ENCODE results near the gene MT3. TPM values are rescaled to one million over a fixed set of nuclear protein-coding genes. Genes with fewer than 3 reads are reported as not detected.

MT3 gene
- total and polyA plus RNA-seq, 2 of the 13 experiments (the other 11 are each of a cell fraction or from before 2014, with no cell fraction given): not detected

- H3K9me3 ChIP-seq (ENCODE audit: low read length): no peaks in the 10 kb centered on the region
- no peak for ATAC-seq
- BruUV-seq (replicated peaks): no TSS peak
- peaks cover 6 to 67% of the 10 kb centered on the region in 2 experiments; a peak in 4 of 5 replicates for H3K27me3 ChIP-seq (ENCODE audit: control insufficient read depth in 1 of 2, insufficient read depth in 2 of 2, low read length in 2 of 2)
- WGBS (ENCODE audit: low lambda C conversion rate): 10% methylated on average over 3 of the region's 3 CpGs
- no peak overlapping the region for H3K9ac ChIP-seq (ENCODE audit: insufficient read depth, low read depth, low read length)
- no peak overlapping the region for H3K4me2 ChIP-seq (ENCODE audit: low read depth, low read length)
- in situ Hi-C loops (cut with HindIII; ENCODE audit: extremely low pct_ligation_motif_present, low pct_unique_long_range_greater_than_20kb): no loop called here
- ChIA-PET CTCF (ENCODE audit: low intra/inter-chr PET ratio, low total read pairs) (no interaction called here), POLR2A (interaction anchor here (1.3 kb wide), 1 partner anchor 21 kb away, joined by 6 read pairs; the partner anchor contains the start of gene MT2A)
- peaks cover 51% of the 10 kb centered on the region for H3K4me1 ChIP-seq (ENCODE audit: insufficient read depth, low read length)
- no peak overlapping the region for H3K4me3 ChIP-seq (replicated peaks in 1 of 3; ENCODE audit: insufficient read depth in 1 of 3, low read depth in 2 of 3, low read length in 3 of 3)
- TF ChIP-seq ZNF644 (CRISPR knock-in tag; IDR thresholded peaks at IDR 0.05; ENCODE audit: low read depth) (no peak), MIER2 (CRISPR knock-in tag; IDR thresholded peaks at IDR 0.05) (no peak), ZNF292 (CRISPR knock-in tag; IDR thresholded peaks at IDR 0.05; ENCODE audit: borderline replicate concordance, low read depth) (no peak), ELF3 (CRISPR knock-in tag; IDR thresholded peaks at IDR 0.05) (no peak), IKZF4 (CRISPR knock-in tag; IDR thresholded peaks at IDR 0.05; ENCODE audit: borderline replicate concordance, low read depth, not compliant biosample characterization) (no peak), ZNF614 (CRISPR knock-in tag; IDR thresholded peaks at IDR 0.05; ENCODE audit: borderline replicate concordance) (no peak), ZNF746 (CRISPR knock-in tag; IDR thresholded peaks at IDR 0.05) (no peak), REST (IDR thresholded peaks at IDR 0.05; ENCODE audit: borderline replicate concordance in 1 of 2, low read depth in 1 of 2, low read length in 2 of 2) (no peak), POLR2A (IDR thresholded peaks at IDR 0.05; ENCODE audit: insufficient read depth in 1 of 2, low read depth in 2 of 2, low read length in 2 of 2) (no peak), ZNF512 (CRISPR knock-in tag; IDR thresholded peaks at IDR 0.05) (no peak), ASH2L (IDR thresholded peaks at IDR 0.05; ENCODE audit: insufficient read length, low read depth, low read length) (no peak), ZNF674 (CRISPR knock-in tag; IDR thresholded peaks at IDR 0.05; ENCODE audit: low read depth) (no peak), ZNF484 (CRISPR knock-in tag; IDR thresholded peaks at IDR 0.05; ENCODE audit: borderline replicate concordance, low read depth) (no peak), LCORL (IDR thresholded peaks at IDR 0.05) (no peak), LCORL (CRISPR knock-in tag; IDR thresholded peaks at IDR 0.05) (no peak), SUZ12 (IDR thresholded peaks at IDR 0.05; ENCODE audit: low read depth, low read length) (no peak), ISL2 (CRISPR knock-in tag; IDR thresholded peaks at IDR 0.05) (no peak), ZNF143 (CRISPR knock-in tag; IDR thresholded peaks at IDR 0.05) (no peak)
- TF ChIP-seq, protein P1, sequence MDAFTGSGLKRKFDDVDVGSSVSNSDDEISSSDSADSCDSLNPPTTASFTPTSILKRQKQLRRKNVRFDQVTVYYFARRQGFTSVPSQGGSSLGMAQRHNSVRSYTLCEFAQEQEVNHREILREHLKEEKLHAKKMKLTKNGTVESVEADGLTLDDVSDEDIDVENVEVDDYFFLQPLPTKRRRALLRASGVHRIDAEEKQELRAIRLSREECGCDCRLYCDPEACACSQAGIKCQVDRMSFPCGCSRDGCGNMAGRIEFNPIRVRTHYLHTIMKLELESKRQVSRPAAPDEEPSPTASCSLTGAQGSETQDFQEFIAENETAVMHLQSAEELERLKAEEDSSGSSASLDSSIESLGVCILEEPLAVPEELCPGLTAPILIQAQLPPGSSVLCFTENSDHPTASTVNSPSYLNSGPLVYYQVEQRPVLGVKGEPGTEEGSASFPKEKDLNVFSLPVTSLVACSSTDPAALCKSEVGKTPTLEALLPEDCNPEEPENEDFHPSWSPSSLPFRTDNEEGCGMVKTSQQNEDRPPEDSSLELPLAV (CRISPR knock-in tag; conservative IDR thresholded peaks at IDR 0.05; ENCODE audit: low read depth): no peak
- TF ChIP-seq, protein P2, sequence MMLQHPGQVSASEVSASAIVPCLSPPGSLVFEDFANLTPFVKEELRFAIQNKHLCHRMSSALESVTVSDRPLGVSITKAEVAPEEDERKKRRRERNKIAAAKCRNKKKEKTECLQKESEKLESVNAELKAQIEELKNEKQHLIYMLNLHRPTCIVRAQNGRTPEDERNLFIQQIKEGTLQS (CRISPR knock-in tag; IDR thresholded peaks at IDR 0.05): no peak
- no peaks in the 10 kb centered on the region for H3K79me2 ChIP-seq (ENCODE audit: insufficient read depth, low read length)
- FAIRE-seq: no peak
- no peak overlapping the region for H3K27ac ChIP-seq (ENCODE audit: extremely low read length, insufficient read depth, low read length)
- DNase-seq (ENCODE audit: low spot score): no peak
- intact Hi-C loops (cut with micrococcal nuclease; ENCODE audit: unreplicated experiment): no loop called here
- no peak overlapping the region for H2AFZ ChIP-seq (ENCODE audit: low read length)
- H4K20me1 ChIP-seq (ENCODE audit: insufficient read depth, low read length): no peaks in the 10 kb centered on the region
- no peaks in the 10 kb centered on the region for H3K36me3 ChIP-seq (replicated peaks in 1 of 2; ENCODE audit: control insufficient read depth in 1 of 2, insufficient read depth in 2 of 2, low read length in 2 of 2)
Observed at GRCh38 chr16:56629531-56629930, 40.2 kb downstream of the MT3 start.

Data from HepG2 (cell line).